H9 (cell line): ENCODE measurements around the gene RMI1. TPM values are rescaled to one million over a fixed set of nuclear protein-coding genes. Genes with fewer than 3 reads are reported as not detected.

Source experiments
- DNase-seq: peaks from one replicate; pipeline ENCODE4 v3.0.0-alpha.2; 2017
- H2AFZ ChIP-seq: one replicate; pipeline ENCODE4 v1.6.1; 2013; ENCODE audit warnings: mild to moderate bottlenecking, low read length, control low read depth, moderate library complexity
- H2AK5ac ChIP-seq: 2 replicates; pipeline ENCODE4 v1.6.1; 2013; ENCODE audit warnings: low read length, control low read depth, mixed read lengths; ENCODE audit not compliant: insufficient read length
- H2BK120ac ChIP-seq: one replicate; pipeline ENCODE4 v1.6.1; 2013; ENCODE audit warnings: low read depth, mild to moderate bottlenecking, low read length, control low read depth, inconsistent platforms; ENCODE audit not compliant: poor library complexity, severe bottlenecking
- H2BK12ac ChIP-seq: 2 replicates; pipeline ENCODE4 v1.6.1; 2013; ENCODE audit warnings: low read length, control low read depth, mixed read lengths, low read depth; ENCODE audit not compliant: insufficient read length
- H2BK15ac ChIP-seq: 2 replicates; pipeline ENCODE4 v1.6.1; 2013; ENCODE audit warnings: low read depth, low read length, control low read depth
- H2BK20ac ChIP-seq: one replicate; pipeline ENCODE4 v1.6.1; 2013; ENCODE audit warnings: low read depth, mild to moderate bottlenecking, low read length, control low read depth, inconsistent platforms; ENCODE audit not compliant: poor library complexity, severe bottlenecking
- H2BK5ac ChIP-seq: 2 replicates; pipeline ENCODE4 v1.6.1; 2013; ENCODE audit warnings: low read length, control low read depth, mixed read lengths; ENCODE audit not compliant: insufficient read length
- H3K14ac ChIP-seq: 2 replicates; pipeline ENCODE4 v1.6.1; 2013; ENCODE audit warnings: low read length, control low read depth; ENCODE audit not compliant: insufficient read depth
- H3K18ac ChIP-seq: 2 replicates; pipeline ENCODE4 v1.6.1; 2013; ENCODE audit warnings: low read depth, mild to moderate bottlenecking, mixed read lengths, low read length, control low read depth; ENCODE audit not compliant: insufficient read length
- H3K23ac ChIP-seq: 2 replicates; pipeline ENCODE4 v1.6.1; 2013; ENCODE audit warnings: low read length, control low read depth, mixed read lengths, low read depth; ENCODE audit not compliant: insufficient read length
- H3K23me2 ChIP-seq: 2 replicates; pipeline ENCODE4 v1.6.1; 2013; ENCODE audit warnings: low read depth, mild to moderate bottlenecking, mixed read lengths, low read length, control low read depth; ENCODE audit not compliant: insufficient read length, poor library complexity, severe bottlenecking
- H3K27ac ChIP-seq: 2 replicates; pipeline ENCODE4 v1.5.1; 2013; ENCODE audit warnings: low read length, control low read depth, mixed read lengths, low read depth; ENCODE audit not compliant: insufficient read length
- H3K27me3 ChIP-seq: 2 replicates; pipeline ENCODE4 v1.6.1; 2013; ENCODE audit warnings: low read length, control low read depth, inconsistent platforms; ENCODE audit not compliant: insufficient read depth
- H3K4ac ChIP-seq: 2 replicates; pipeline ENCODE4 v1.6.1; 2013; ENCODE audit warnings: low read depth, mild to moderate bottlenecking, control low read depth, inconsistent platforms, low read length, moderate library complexity
- H3K4me1 ChIP-seq: 2 replicates; pipeline ENCODE4 v1.6.1; 2013; ENCODE audit warnings: low read length, control low read depth, inconsistent platforms; ENCODE audit not compliant: insufficient read depth
- H3K4me2 ChIP-seq: 2 replicates; pipeline ENCODE4 v1.6.1; 2013; ENCODE audit warnings: low read length, control low read depth, mixed read lengths; ENCODE audit not compliant: insufficient read length, insufficient read depth
- H3K56ac ChIP-seq: 2 replicates; pipeline ENCODE4 v1.6.1; 2013; ENCODE audit warnings: low read depth, mild to moderate bottlenecking, mixed read lengths, low read length, control low read depth; ENCODE audit not compliant: insufficient read length
- H3K79me1 ChIP-seq: 2 replicates; pipeline ENCODE4 v1.6.1; 2013; ENCODE audit warnings: low read depth, mild to moderate bottlenecking, moderate library complexity, low read length, control low read depth, inconsistent platforms; ENCODE audit not compliant: insufficient read depth, poor library complexity, severe bottlenecking
- H3K79me2 ChIP-seq: 2 replicates; pipeline ENCODE4 v1.6.1; 2013; ENCODE audit warnings: low read length, control low read depth, inconsistent platforms; ENCODE audit not compliant: insufficient read depth
- H3K9ac ChIP-seq: 2 replicates; pipeline ENCODE4 v1.6.1; 2013; ENCODE audit warnings: low read length, control low read depth, mixed read lengths; ENCODE audit not compliant: insufficient read length; ENCODE audit errors: extremely low read depth
- H3K9me3 ChIP-seq: one replicate; pipeline ENCODE4 v1.6.1; 2013; ENCODE audit warnings: low read depth, low read length, inconsistent platforms; ENCODE audit not compliant: control insufficient read depth
- H3T11ph ChIP-seq: one replicate; pipeline ENCODE4 v1.6.1; 2013; ENCODE audit warnings: mild to moderate bottlenecking, low read length, control low read depth, inconsistent platforms
- H4K20me1 ChIP-seq: one replicate; pipeline ENCODE4 v1.6.1; 2013; ENCODE audit not compliant: control insufficient read depth, insufficient read length, insufficient read depth
- H4K5ac ChIP-seq: 2 replicates; pipeline ENCODE4 v1.6.1; 2013; ENCODE audit warnings: low read depth, mild to moderate bottlenecking, mixed read lengths, low read length, control low read depth; ENCODE audit not compliant: insufficient read length
- H4K8ac ChIP-seq: replicated peaks from 2 replicates; pipeline ENCODE4 v1.6.1; 2013; ENCODE audit warnings: low read length, control low read depth, mixed read lengths, low read depth; ENCODE audit not compliant: insufficient read length
- H4K91ac ChIP-seq: 2 replicates; pipeline ENCODE4 v1.6.1; 2013; ENCODE audit warnings: low read depth, mild to moderate bottlenecking, moderate library complexity, mixed read lengths, low read length, control low read depth; ENCODE audit not compliant: insufficient read length
- H3K27ac Mint-ChIP-seq, 3 experiments: 2 replicates in 2 of 3; 3 replicates in 1 of 3; pipeline ENCODE4 v1.8.0; 2020 to 2021; ENCODE audit warnings: mixed read lengths in 3 of 3, mild to moderate bottlenecking in 1 of 3, moderate library complexity in 1 of 3
- H3K27me3 Mint-ChIP-seq: 2 replicates; pipeline ENCODE4 v1.8.0; 2021; ENCODE audit warnings: low read depth, mild to moderate bottlenecking, moderate library complexity, mixed read lengths
- H3K36me3 Mint-ChIP-seq, 3 experiments: 2 replicates in 2 of 3; 3 replicates in 1 of 3; pipeline ENCODE4 v1.8.0; 2020 to 2021; ENCODE audit warnings: low read depth in 3 of 3, mixed read lengths in 3 of 3; ENCODE audit not compliant: insufficient read depth in 1 of 3
- H3K4me1 Mint-ChIP-seq, 2 experiments: 2 replicates each; pipeline ENCODE4 v1.8.0; 2020; ENCODE audit warnings: mixed read lengths in 2 of 2
- H3K4me3 Mint-ChIP-seq, 2 experiments: 2 replicates in 1 of 2; 3 replicates in 1 of 2; pipeline ENCODE4 v1.8.0; 2020 to 2021; ENCODE audit warnings: mild to moderate bottlenecking in 2 of 2, mixed read lengths in 2 of 2, moderate library complexity in 1 of 2
- H3K9me3 Mint-ChIP-seq, 2 experiments: 2 replicates in 1 of 2; 3 replicates in 1 of 2; pipeline ENCODE4 v1.8.0; 2020; ENCODE audit warnings: mild to moderate bottlenecking in 2 of 2, mixed read lengths in 2 of 2, moderate library complexity in 1 of 2
- CTCF ChIP-seq: fragments of 200-600 bp; sonication (generic); conservative IDR thresholded peaks from 3 replicates; pipeline ENCODE4 v1.8.0; 2021; ENCODE audit warnings: antibody characterized with exemption, mild to moderate bottlenecking
- WGBS: extraction: QIAGEN DNeasy Blood & Tissue Kit; methylation state at CpG from one replicate; pipeline ENCODE4 v1.1.7; 2013; ENCODE audit warnings: missing lambda C conversion rate, low lambda C conversion rate, mixed read lengths; ENCODE audit not compliant: insufficient read length; ENCODE audit errors: extremely low coverage; 5-methylcytosine and 5-hydroxymethylcytosine counted together
- total RNA-seq: library from RNA; stranded (reverse); gene quantifications from 2 replicates; pipeline ENCODE4 v1.2.1, GENCODE V29; 2021

RMI1 gene
- total RNA-seq, 1 experiment from 2014 or later: 22.4 TPM

GRCh38 chr9:83960991-83961390 lies 19.6 kb upstream of the RMI1 start:
- Histone ChIP-seq H4K5ac (no peak overlapping the region), H3K4me1 (no peaks in the 10 kb centered on the region; the same call in 1 of the 2 replicates), H3K9me3 (no peaks in the 10 kb centered on the region), H3K27me3 (no peaks in the 10 kb centered on the region), H2BK120ac (no peak overlapping the region), H3K79me2 (no peaks in the 10 kb centered on the region), H2AK5ac (no peak overlapping the region), H4K91ac (no peak overlapping the region), H4K20me1 (no peaks in the 10 kb centered on the region), H2BK20ac (no peak overlapping the region), H3K9ac (no peak overlapping the region), H3K23me2 (peaks cover 5% of the 10 kb centered on the region), H3K4me2 (no peak overlapping the region), H4K8ac (no peak overlapping the region), H2BK12ac (no peak overlapping the region), H3K79me1 (no peaks in the 10 kb centered on the region), H3K4ac (no peak overlapping the region), H2BK15ac (no peak overlapping the region), H2AFZ (no peak overlapping the region), H3K23ac (no peak overlapping the region), H3T11ph (no peak overlapping the region), H3K18ac (no peak overlapping the region), H2BK5ac (no peak overlapping the region), H3K27ac (no peak overlapping the region), H3K56ac (no peak overlapping the region), H3K14ac (no peak overlapping the region)
- H3K36me3 Mint-ChIP-seq: no peaks in the 10 kb centered on the region
- no peak overlapping the region for H3K27ac Mint-ChIP-seq
- H3K4me1 Mint-ChIP-seq: peaks cover 2 to 5% of the 10 kb centered on the region in 2 experiments; a peak in 2 of 4 replicates
- WGBS: no CpG with 5 or more reads among the region's 5 CpGs
- no peaks in the 10 kb centered on the region for H3K9me3 Mint-ChIP-seq
- TF ChIP-seq CTCF: no peak
- no peak for DNase-seq
- no peak overlapping the region for H3K4me3 Mint-ChIP-seq
- peaks cover 5% of the 10 kb centered on the region for H3K27me3 Mint-ChIP-seq
